IMR-90 (cell line): ENCODE measurements around the gene MYD88. TPM values are rescaled to one million over a fixed set of nuclear protein-coding genes. Genes with fewer than 3 reads are reported as not detected.

Experiments
- ATAC-seq: fragments of 200-7000 bp; cut with Tn5 transposase; 2 replicates; pipeline ENCODE4 v1.9.1; 2020; ENCODE audit warnings: low read depth, mild to moderate bottlenecking, moderate library complexity
- BruUV-seq: library from RNA; stranded (reverse); fragments of 400-500 nt; replicated peaks from 2 replicates; lab custom pipeline; 2021; lab: Mats Ljungman, UMichigan
- CTCF ChIA-PET: fragments of 300-600 bp; formaldehyde crosslinking; extraction: SDS; loops from one replicate; lab custom pipeline; 2021; ENCODE audit warnings: antibody characterized with exemption; lab: Yijun Ruan, JAX
- POLR2A ChIA-PET: fragments of 300-600 bp; sonication (Branson Sonifier 250); formaldehyde crosslinking; loops from one replicate; lab custom pipeline; 2022; ENCODE audit warnings: antibody characterized with exemption; ENCODE audit not compliant: unreplicated experiment; lab: Charles Lee
- DNase-seq: peaks from one replicate; pipeline ENCODE4 v3.0.0; 2013
- H2AFZ ChIP-seq: replicated peaks from 2 replicates; pipeline ENCODE3; 2013; ENCODE audit warnings: low read length, mild to moderate bottlenecking; ENCODE audit not compliant: poor library complexity
- H2AK5ac ChIP-seq: 2 replicates; pipeline ENCODE4 v1.6.1; 2013; ENCODE audit warnings: low read depth, low read length, inconsistent platforms
- H2AK9ac ChIP-seq: replicated peaks from 2 replicates; pipeline ENCODE3; 2013; ENCODE audit warnings: mild to moderate bottlenecking, low read depth, low read length, moderate library complexity; ENCODE audit not compliant: poor library complexity
- H2BK120ac ChIP-seq: 2 replicates; pipeline ENCODE4 v1.6.1; 2013; ENCODE audit warnings: low read depth, low read length, inconsistent platforms
- H2BK15ac ChIP-seq: 3 replicates; pipeline ENCODE4 v1.6.1; 2013; ENCODE audit warnings: low read depth, low read length, inconsistent platforms
- H2BK20ac ChIP-seq: 2 replicates; pipeline ENCODE4 v1.6.1; 2013; ENCODE audit warnings: low read depth, mild to moderate bottlenecking, inconsistent platforms, low read length, moderate library complexity
- H2BK5ac ChIP-seq: 2 replicates; pipeline ENCODE4 v1.6.1; 2013; ENCODE audit warnings: mild to moderate bottlenecking, low read depth, low read length, inconsistent platforms; ENCODE audit not compliant: poor library complexity, severe bottlenecking
- H3K14ac ChIP-seq: replicated peaks from 2 replicates; pipeline ENCODE4 v1.6.1; 2013; ENCODE audit warnings: low read depth, low read length, inconsistent platforms
- H3K18ac ChIP-seq: 2 replicates; pipeline ENCODE4 v1.6.1; 2013; ENCODE audit warnings: low read depth, low read length, control low read depth
- H3K23ac ChIP-seq: 2 replicates; pipeline ENCODE4 v1.6.1; 2013; ENCODE audit warnings: low read depth, low read length, inconsistent platforms
- H3K27ac ChIP-seq: 2 replicates; pipeline ENCODE4 v1.5.1; 2013; ENCODE audit warnings: mild to moderate bottlenecking, control low read depth, low read length; ENCODE audit not compliant: insufficient read depth
- H3K27me3 ChIP-seq: 2 replicates; pipeline ENCODE4 v1.6.1; 2013; ENCODE audit warnings: low read length; ENCODE audit not compliant: control insufficient read depth, insufficient read depth
- H3K36me3 ChIP-seq: 2 replicates; pipeline ENCODE4 v1.6.1; 2013; ENCODE audit warnings: low read length, mixed read lengths; ENCODE audit not compliant: control insufficient read depth, insufficient read depth
- H3K4ac ChIP-seq: 2 replicates; pipeline ENCODE4 v1.6.1; 2013; ENCODE audit warnings: low read depth, low read length, inconsistent platforms
- H3K4me1 ChIP-seq: 2 replicates; pipeline ENCODE4 v1.6.1; 2013; ENCODE audit warnings: low read length, mixed read lengths; ENCODE audit not compliant: control insufficient read depth, insufficient read depth
- H3K4me2 ChIP-seq: 2 replicates; pipeline ENCODE4 v1.6.1; 2013; ENCODE audit warnings: low read depth, mild to moderate bottlenecking, control low read depth, low read length, moderate library complexity
- H3K4me3 ChIP-seq: 2 replicates; pipeline ENCODE4 v1.5.1; 2013; ENCODE audit warnings: low read depth, mild to moderate bottlenecking, control low read depth, low read length, moderate library complexity; ENCODE audit not compliant: insufficient read depth
- H3K56ac ChIP-seq: 2 replicates; pipeline ENCODE4 v1.6.1; 2013; ENCODE audit warnings: low read length, inconsistent platforms; ENCODE audit not compliant: insufficient read depth; ENCODE audit errors: extremely low read depth
- H3K79me1 ChIP-seq, 2 experiments: 2 replicates each; pipeline ENCODE4 v1.6.1; 2013; ENCODE audit warnings: low read length in 2 of 2, inconsistent platforms in 1 of 2, low read depth in 1 of 2
- H3K9ac ChIP-seq: 2 replicates; pipeline ENCODE4 v1.6.1; 2013; ENCODE audit warnings: low read depth, low read length, control low read depth
- H3K9me1 ChIP-seq: 2 replicates; pipeline ENCODE4 v1.6.1; 2013; ENCODE audit warnings: low read length, inconsistent platforms; ENCODE audit not compliant: insufficient read depth
- H3K9me3 ChIP-seq: 2 replicates; pipeline ENCODE4 v1.6.1; 2013; ENCODE audit warnings: low read length; ENCODE audit not compliant: control insufficient read depth, insufficient read depth
- H4K20me1 ChIP-seq: 2 replicates; pipeline ENCODE4 v1.6.1; 2013; ENCODE audit warnings: low read length, inconsistent platforms; ENCODE audit not compliant: insufficient read depth
- H4K5ac ChIP-seq: 2 replicates; pipeline ENCODE4 v1.6.1; 2013; ENCODE audit warnings: mild to moderate bottlenecking, low read depth, low read length, control low read depth
- H4K8ac ChIP-seq, 2 experiments: 2 replicates each; pipeline ENCODE4 v1.6.1; 2013; ENCODE audit warnings: low read depth in 2 of 2, low read length in 2 of 2, control low read depth in 1 of 2, inconsistent platforms in 1 of 2
- H4K91ac ChIP-seq: 2 replicates; pipeline ENCODE4 v1.6.1; 2013; ENCODE audit warnings: low read depth, low read length, inconsistent platforms; ENCODE audit not compliant: insufficient read depth
- BHLHE40 ChIP-seq: fragments of 150-350 bp; IDR thresholded peaks from 2 replicates; pipeline ENCODE4 v1.6.1; 2016; ENCODE audit warnings: mild to moderate bottlenecking, low read depth, low read length
- FOS ChIP-seq: fragments of 150-350 bp; IDR thresholded peaks from 2 replicates; pipeline ENCODE4 v1.6.1; 2016; ENCODE audit warnings: low read depth, low read length
- MAZ ChIP-seq: IDR thresholded peaks from 2 replicates; pipeline ENCODE4 v1.6.1; 2012; ENCODE audit warnings: low read depth, mild to moderate bottlenecking, low read length, improper control_type of control experiment, moderate library complexity, borderline replicate concordance
- MXI1 ChIP-seq: IDR thresholded peaks from 2 replicates; pipeline ENCODE4 v1.6.1; 2012; ENCODE audit warnings: low read depth, mild to moderate bottlenecking, low read length, moderate library complexity, borderline replicate concordance
- POLR2A ChIP-seq: IDR thresholded peaks from 2 replicates; pipeline ENCODE4 v1.6.1; 2012; ENCODE audit warnings: mild to moderate bottlenecking, low read depth, low read length
- RAD21 ChIP-seq: IDR thresholded peaks from 2 replicates; pipeline ENCODE4 v1.6.1; 2012; ENCODE audit warnings: low read length, improper control_type of control experiment
- RCOR1 ChIP-seq: IDR thresholded peaks from 2 replicates; pipeline ENCODE4 v1.6.1; 2012; ENCODE audit warnings: mild to moderate bottlenecking, low read length, improper control_type of control experiment; ENCODE audit not compliant: insufficient replicate concordance
- RFX5 ChIP-seq: IDR thresholded peaks from 2 replicates; pipeline ENCODE4 v1.8.0; 2012; ENCODE audit warnings: low read depth, mild to moderate bottlenecking, low read length, moderate library complexity
- WGBS, 2 experiments: methylation state at CpG; one replicate each; pipeline versions ENCODE4 v1.1.5 to v1.1.7; 2013; ENCODE audit warnings: missing lambda C conversion rate in 2 of 2; ENCODE audit not compliant: insufficient read length in 1 of 2; ENCODE audit errors: extremely low coverage in 2 of 2; 5-methylcytosine and 5-hydroxymethylcytosine counted together
- dilution Hi-C: fragments of 300-500 bp; cut with HindIII; formaldehyde crosslinking; loops from one replicate; pipeline ENCODE4 v1.14.3; 2018; ENCODE audit warnings: low sequenced_read_pairs; ENCODE audit not compliant: unreplicated experiment
- in situ Hi-C: fragments of 300-500 bp; cut with MboI; formaldehyde crosslinking; loops from 3 replicates; pipeline ENCODE4 v1.14.3; 2019; ENCODE audit warnings: low sequenced_read_pairs, inconsistent platforms, mixed read lengths
- intact Hi-C: fragments of 100-400 bp; cut with micrococcal nuclease; formaldehyde crosslinking; loops from 2 replicates; pipeline ENCODE4 v1.10.0; 2022
- polyA plus RNA-seq, 3 experiments: library from polyadenylated mRNA; depleted of rRNA; stranded (reverse); fragments of >200 nt; gene quantifications; 2 replicates each; pipeline ENCODE4 v1.2.3, GENCODE V29; 2012; ENCODE audit warnings: low replicate concordance in 1 of 3
- total RNA-seq: library from RNA; depleted of rRNA; stranded (reverse); fragments of >200 nt; gene quantifications from 2 replicates; pipeline ENCODE4 v1.2.3, GENCODE V29; 2012
- TF ChIP-seq, protein P1 (sequence below): conservative IDR thresholded peaks from 2 replicates; pipeline ENCODE4 v1.5.1; 2012; ENCODE audit warnings: mild to moderate bottlenecking, low read depth, low read length, improper control_type of control experiment
- TF ChIP-seq, protein P2 (sequence below): fragments of 150-350 bp; IDR thresholded peaks from 2 replicates; pipeline ENCODE4 v1.6.1; 2016; ENCODE audit warnings: low read depth, mild to moderate bottlenecking, low read length, moderate library complexity, borderline replicate concordance

MYD88 gene
- total and polyA plus RNA-seq, 2 of the 4 experiments (the other 2 are of a cell fraction): 9.3 to 39.8 TPM

DNA sequence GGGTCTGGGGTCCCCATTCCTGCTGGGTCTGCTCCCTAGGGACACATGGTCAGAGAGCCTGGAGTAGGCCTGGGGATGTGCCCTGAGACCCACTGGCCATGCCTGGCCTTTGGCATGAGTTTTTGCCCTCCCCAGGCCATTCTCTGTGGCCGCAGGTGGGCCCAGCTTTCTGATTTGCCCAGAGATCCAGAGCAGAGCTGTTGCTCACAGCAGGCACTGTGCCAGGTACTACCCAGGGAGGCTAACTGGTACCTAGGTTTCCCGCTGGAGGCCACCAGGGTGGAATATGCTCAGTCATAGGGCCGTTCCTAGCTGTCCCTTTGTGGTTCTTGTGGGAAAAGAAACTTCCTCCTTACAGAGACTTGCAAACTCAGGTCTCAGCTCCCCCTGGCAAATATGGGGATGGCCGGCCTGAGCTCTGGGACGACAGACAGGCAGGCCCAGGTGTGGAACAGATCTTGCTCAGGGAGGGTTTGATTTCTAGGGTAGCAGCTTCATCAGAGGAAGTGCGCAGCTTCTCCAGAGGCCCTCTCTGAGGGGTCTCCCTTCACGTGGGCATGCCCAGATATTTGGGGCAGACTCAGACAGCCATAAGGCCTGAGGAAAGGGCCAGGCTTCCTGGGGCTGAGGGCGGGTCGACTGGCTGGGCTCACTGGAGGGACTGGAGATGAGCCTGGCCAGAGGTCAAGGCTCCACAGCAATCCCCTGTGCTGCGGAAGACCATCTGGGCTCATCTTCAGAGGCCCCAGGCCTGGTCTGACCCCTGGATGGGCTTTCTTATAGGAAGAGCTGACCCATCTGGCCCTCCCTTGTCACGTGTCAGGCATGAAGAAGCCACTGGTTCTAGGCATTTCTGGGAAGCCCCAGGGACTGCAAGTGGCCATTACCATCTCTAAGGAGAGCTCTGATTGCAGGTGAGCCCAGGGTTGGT lies 29.5 kb upstream of the MYD88 start:
- Histone ChIP-seq H2BK15ac (no peak overlapping the region), H4K8ac (no peak overlapping the region), H3K4ac (no peak overlapping the region), H3K9me3 (no peaks in the 10 kb centered on the region), H4K91ac (no peak overlapping the region), H2AK9ac (peak overlapping the region; percentile 16), H4K20me1 (no peaks in the 10 kb centered on the region), H3K14ac (no peak overlapping the region), H3K4me2 (no peak overlapping the region), H3K9me1 (no peaks in the 10 kb centered on the region), H3K23ac (no peak overlapping the region), H3K36me3 (no peaks in the 10 kb centered on the region), H2AFZ (no peak overlapping the region), H3K56ac (no peak overlapping the region), H3K18ac (no peak overlapping the region), H3K27ac (no peak overlapping the region), H2BK5ac (no peak overlapping the region), H3K79me1 (no peaks in the 10 kb centered on the region), H3K4me3 (no peak overlapping the region), H3K4me1 (no peaks in the 10 kb centered on the region), H3K27me3 (peaks cover 10% of the 10 kb centered on the region), H3K9ac (no peak overlapping the region), H2AK5ac (no peak overlapping the region), H2BK120ac (no peak overlapping the region), H2BK20ac (no peak overlapping the region), H4K5ac (no peak overlapping the region)
- CTCF ChIA-PET: no interaction called here
- no peak for TF ChIP-seq MAZ
- TF ChIP-seq FOS: no peak
- TF ChIP-seq, protein P1, sequence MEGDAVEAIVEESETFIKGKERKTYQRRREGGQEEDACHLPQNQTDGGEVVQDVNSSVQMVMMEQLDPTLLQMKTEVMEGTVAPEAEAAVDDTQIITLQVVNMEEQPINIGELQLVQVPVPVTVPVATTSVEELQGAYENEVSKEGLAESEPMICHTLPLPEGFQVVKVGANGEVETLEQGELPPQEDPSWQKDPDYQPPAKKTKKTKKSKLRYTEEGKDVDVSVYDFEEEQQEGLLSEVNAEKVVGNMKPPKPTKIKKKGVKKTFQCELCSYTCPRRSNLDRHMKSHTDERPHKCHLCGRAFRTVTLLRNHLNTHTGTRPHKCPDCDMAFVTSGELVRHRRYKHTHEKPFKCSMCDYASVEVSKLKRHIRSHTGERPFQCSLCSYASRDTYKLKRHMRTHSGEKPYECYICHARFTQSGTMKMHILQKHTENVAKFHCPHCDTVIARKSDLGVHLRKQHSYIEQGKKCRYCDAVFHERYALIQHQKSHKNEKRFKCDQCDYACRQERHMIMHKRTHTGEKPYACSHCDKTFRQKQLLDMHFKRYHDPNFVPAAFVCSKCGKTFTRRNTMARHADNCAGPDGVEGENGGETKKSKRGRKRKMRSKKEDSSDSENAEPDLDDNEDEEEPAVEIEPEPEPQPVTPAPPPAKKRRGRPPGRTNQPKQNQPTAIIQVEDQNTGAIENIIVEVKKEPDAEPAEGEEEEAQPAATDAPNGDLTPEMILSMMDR: no peak
- no peak for TF ChIP-seq MXI1
- TF ChIP-seq POLR2A: no peak
- TF ChIP-seq RAD21: no peak
- TF ChIP-seq BHLHE40: no peak
- TF ChIP-seq RCOR1: no peak
- TF ChIP-seq RFX5: no peak
- TF ChIP-seq, protein P2, sequence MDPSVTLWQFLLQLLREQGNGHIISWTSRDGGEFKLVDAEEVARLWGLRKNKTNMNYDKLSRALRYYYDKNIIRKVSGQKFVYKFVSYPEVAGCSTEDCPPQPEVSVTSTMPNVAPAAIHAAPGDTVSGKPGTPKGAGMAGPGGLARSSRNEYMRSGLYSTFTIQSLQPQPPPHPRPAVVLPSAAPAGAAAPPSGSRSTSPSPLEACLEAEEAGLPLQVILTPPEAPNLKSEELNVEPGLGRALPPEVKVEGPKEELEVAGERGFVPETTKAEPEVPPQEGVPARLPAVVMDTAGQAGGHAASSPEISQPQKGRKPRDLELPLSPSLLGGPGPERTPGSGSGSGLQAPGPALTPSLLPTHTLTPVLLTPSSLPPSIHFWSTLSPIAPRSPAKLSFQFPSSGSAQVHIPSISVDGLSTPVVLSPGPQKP: no peak
- in situ Hi-C loops (no loop called here), intact Hi-C loops (no loop called here), dilution Hi-C loops (no loop called here)
- ATAC-seq (no peak), DNase-seq (no peak)
- BruUV-seq: no TSS peak
- WGBS, 2 experiments: 56% methylated on average over 5 of the region's 11 CpGs; no CpG with 5 or more reads in 1 of the 2 experiments
- POLR2A ChIA-PET: no interaction called here
